Measurements from ENCODE around the gene BOD1.
"Not testable (repeated sequence)": the region's sequence is repeated elsewhere in the genome, so short reads cannot be mapped to it uniquely, and the experiment has no call there.

Gene BOD1

DNA sequence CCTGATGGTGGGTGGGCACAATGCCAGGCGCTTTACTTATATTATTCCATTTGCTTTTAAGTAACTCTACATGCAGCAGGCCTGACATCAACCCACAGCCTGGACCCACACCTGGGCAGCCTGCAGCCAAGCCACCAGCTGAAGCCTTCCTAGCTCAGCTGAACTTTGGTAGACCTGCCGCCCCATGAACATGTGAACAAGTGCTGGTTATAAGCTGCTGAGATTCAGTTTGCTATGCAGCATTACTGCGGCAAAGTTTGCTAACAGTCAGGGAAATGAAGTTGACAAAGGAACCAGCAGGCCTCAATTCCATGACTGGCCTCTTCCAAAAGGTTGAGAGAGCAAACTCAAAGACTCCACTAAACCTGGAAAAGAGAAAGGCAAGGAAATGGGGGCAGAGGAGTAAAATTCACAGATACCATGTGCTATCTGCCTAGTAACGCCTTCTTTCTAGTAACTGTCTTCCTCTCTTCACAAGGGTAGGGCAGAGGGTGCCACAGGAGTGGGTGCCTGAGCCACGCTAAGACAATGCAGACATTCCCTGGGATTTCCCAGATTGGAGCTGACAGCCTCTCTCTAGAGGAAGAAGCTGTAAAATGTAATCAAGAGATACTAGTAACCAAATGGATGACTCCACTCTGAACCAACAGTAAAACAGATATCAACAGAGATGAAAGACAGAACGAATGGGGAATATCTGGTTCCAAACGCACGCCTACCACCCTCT, 2.9 kb downstream of the BOD1 start:
- no peak for DNase-seq

DNA sequence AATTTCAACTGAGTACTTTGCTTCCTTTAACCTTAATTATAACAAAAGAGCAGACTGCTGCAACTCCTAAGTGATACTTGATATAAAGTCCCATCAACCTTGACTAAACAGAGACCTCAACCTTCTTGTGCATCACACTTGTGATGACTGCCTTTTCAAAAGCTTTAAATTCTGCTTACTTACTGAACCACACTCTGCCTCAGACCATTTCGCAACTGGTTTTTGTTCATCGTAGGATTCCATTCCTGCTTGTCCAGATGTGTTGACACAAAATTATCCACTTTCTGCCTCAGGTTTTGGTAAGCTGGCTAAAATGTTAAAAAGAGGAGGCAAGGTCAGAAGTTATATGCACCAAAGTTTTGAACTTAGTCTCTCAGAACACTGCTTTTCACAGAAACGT, 3.5 kb downstream of the BOD1 start:
- DNase-seq = no peak

DNA sequence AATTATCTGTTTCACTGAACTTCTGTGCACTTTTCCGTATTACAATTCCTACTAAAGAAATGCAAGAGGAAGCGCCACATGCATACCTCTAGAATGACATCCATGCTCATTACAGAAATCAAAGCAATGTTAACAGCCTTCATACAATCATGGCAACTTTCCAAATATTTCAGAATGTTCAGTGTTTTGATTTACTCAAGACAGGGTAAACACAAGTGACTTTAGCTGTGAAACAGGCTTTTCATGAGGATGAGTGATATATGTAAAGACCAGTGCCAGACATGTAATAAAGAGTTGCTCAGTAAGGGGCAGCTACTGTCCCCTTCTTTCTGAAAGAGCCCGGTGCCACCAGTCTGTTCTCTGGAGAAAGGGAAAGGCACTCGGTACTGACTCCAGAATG, 4.7 kb downstream of the BOD1 start:
- no peak for DNase-seq

DNA sequence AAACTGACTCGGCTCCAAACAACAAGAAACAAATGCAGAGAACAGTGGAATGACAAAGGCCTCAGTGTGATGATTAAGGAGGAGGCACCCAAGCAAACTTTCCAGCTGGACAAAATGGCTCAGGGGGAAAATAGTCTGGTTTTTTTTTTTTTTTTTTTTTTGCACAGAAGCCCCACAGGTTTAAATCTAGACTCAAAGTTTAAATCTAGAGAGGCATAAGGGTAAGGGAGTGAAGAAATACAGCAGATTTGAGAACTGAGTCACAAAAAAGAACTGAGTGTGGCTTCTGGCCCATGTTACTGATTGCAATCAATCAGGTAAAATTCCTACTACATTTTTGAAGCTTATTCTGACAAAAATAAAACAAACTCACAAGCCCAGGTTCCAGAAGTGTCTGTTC, 12.3 kb downstream of the BOD1 start:
- DNase-seq = no peak

DNA sequence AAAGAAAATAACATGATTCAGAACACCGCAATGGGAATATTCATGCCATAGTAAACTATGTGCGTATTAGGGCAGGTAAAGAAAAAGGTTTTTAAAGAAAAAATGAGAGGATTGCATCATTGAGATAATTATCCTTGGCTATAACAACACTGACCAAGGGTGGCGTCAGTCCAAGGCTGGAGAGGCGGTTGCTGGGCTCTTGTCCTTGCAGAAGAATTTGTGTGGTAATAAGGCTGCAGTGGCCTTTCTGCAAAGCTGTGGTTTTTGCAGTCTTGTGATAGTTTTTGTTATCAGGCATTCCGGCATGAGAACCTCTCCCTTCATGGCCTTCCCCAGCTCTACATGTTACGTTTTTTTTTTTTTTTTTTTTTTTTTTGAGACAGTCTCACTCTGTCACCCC, 14.0 kb downstream of the BOD1 start:
- DNase-seq = peak; percentile 9

DNA sequence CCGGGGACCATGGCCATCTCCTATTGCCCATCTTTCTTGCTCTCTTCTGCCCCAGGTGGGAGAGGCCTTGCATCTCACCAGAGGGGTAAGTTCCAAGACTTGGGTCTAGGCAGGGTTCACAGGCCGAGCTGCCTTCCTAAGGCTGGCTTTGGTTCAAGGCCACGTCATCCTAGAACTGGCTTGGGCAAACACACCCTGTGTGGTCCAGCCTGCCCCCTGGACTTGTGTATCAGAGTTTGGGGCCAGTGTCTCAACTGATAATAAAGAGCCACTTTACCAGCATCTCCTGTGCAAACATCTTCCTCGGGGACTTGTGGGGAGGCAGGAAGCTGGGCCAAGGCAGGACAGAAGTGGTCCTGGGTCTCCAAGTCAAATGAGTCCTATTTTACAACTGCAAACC, 17.8 kb downstream of the BOD1 start:
- DNase-seq = no peak

DNA sequence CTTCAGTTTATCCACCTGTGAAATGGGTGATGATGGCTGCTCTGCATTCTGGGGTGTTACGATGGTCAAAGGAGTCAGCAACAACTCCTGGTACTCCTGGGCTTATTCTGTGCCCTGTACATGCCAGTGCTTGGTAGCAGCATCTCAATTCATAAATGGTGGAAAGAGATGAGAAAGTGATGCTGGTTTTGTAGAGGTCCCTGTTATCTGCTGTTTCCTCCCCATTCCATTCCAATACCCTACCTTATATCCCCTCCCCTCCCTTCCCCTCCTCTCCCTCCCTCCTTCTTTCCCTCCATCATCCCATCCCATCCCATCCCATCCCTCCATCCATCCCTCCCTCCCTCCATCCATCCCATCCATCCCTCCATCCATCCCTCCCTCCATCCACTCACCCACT, 19.1 kb downstream of the BOD1 start:
- no peak for DNase-seq

DNA sequence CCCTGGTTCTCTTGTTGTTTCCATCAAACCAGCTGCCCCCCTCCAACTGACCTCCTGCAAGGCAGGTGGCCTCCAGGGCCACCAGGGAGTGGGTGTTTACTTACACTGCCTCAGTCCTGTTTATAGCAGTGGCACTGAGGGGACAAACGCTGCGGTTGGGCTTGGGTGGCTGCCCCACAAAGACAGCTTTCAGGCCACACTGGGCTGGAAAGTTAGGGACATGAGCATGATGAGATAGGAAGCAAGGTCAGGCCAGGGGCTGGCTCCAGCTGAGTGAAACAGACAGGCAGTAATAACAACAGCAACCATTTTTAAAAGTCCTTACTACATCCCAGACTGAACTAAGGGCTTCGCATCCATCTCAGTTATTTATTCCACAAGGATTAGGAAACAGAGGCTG, 20.6 kb downstream of the BOD1 start:
- DNase-seq = no peak

DNA sequence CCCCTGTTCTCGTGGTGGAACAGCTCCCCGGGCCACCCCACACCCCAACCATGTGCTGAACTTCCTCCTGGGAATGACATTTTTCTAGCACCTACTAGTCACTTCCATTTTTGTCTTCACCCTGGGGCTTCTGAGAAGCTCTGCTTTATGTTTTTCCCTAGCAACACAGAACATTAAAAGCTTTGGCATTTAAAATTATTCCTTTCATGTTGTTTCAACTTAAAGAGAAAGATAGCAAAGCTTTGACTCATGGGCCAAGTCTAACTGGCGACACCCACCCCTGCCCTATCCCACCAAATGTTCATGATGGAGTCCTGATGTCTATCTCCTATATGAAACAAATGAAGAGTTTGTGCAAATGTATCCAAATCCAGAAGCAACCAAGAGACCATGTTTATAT, 22.4 kb downstream of the BOD1 start:
- no peak for DNase-seq

DNA sequence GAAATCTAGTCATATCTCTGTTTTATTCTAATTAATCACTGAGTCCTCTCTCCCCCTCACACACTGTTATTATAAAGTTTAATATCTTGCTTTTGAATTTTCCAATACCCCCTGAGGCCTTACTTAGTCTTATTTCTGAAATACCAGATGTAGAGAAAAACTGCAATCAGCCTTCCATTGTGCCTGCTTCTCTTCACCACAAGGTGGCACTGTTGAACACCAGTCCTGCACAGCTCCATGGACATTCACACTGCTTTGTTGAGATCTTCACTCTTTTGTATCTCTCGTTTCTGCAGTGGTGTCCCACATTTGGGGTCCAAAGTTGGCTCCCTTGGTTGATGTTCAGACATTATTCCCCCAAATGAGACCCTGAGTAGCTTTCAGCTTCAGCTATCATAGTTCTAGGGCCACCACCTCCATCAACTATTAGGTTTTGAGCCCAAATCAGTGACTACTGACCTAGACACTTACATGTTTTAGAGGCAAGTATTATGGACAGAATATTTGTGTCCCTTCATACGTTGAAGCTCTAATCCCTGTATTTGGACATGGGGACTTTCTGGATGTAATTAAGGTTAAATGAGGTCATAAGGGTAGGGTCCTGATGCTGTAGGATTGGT, 24.3 kb downstream of the BOD1 start:
- no peak for DNase-seq

DNA sequence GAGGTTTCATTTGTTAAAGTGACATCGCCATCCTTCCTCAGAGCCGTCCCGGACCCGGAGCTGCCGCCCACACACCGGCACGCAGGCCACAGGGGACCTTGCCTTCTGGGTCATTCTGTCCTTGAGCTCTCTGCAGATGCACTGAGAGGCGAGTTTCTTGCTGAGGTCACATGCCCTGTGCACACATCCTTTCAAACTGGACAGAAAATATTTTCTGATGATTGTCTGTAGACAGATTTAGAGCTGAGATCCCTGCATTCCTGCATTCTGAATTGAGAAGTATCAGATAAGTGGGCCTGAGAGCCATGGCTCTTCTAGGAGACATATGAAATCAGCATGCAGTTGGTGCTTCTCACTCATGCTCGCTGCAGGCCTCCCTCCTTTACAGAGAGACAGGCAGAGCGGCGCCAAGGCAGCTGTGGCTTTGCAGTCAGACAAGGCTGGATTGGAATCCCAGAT, 25.4 kb downstream of the BOD1 start:
- DNase-seq = no peak

DNA sequence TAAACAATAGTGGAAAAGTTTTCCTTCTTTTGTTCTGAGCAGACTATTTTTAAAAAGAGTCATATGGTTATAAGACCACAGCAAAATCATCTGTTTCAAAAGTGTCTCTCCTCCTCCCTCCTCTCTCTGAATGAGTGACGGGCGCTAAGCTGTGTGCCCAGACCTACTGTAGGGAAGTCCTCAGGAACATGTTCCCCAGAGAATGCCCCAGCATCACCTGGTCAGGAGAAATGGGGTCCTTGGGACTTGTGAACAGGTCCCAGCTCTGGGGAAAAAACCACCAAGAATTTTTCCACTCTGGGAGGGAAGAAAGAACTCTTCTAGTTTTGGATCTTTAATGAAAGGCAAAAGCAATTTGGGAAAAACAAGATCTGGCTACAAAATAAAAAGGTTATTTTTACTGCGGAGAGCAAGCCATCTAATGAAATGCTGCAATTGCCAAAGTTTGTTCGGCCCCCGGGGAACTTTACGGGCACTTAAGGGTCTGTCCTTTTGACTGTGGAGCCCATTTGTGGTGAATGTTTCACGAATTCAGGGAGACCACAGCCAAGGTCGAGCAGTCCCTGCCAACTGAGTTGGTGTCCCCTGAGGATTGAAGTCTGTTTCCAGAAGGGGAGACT, 25.9 kb downstream of the BOD1 start:
- DNase-seq = no peak

DNA sequence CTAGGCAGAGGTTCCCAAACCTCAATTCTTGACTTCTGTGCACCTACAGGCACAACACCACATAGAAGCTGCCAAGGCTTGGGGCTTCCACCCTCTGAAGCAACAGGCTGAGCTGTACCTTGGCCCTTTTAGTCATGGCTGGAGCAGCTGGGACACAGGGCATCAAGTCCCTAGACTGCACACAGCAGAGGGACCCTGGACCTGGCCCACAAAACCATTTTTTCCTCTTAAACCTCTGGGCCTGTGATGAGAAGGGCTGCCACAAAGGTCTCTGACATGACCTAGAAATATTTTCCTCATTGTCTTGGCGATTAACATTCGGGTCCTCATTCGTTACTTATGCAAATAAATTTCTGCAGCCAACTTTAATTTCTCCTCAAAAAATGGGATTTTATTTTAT, 30.3 kb downstream of the BOD1 start:
- not testable (repeated sequence) for DNase-seq

DNA sequence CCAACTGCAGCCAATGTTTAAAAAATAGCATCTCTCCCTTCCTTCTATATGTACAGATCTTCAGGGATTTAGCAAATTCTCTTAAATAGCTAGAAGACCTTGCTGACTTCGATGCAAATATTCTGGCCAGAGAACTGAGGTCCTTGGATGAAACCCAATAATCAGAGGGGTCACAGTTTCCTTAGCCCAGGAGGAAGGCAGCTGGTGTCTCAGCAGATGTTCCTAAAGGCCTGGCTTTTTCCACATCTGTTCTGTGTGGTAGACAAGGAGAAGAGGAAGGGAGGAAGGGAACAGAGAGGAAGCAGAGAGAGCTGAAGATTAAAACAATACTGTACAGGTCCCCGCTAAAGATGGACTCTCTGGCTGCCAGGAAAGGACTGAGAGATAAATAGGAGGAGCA, 33.1 kb downstream of the BOD1 start:
- no peak for DNase-seq

DNA sequence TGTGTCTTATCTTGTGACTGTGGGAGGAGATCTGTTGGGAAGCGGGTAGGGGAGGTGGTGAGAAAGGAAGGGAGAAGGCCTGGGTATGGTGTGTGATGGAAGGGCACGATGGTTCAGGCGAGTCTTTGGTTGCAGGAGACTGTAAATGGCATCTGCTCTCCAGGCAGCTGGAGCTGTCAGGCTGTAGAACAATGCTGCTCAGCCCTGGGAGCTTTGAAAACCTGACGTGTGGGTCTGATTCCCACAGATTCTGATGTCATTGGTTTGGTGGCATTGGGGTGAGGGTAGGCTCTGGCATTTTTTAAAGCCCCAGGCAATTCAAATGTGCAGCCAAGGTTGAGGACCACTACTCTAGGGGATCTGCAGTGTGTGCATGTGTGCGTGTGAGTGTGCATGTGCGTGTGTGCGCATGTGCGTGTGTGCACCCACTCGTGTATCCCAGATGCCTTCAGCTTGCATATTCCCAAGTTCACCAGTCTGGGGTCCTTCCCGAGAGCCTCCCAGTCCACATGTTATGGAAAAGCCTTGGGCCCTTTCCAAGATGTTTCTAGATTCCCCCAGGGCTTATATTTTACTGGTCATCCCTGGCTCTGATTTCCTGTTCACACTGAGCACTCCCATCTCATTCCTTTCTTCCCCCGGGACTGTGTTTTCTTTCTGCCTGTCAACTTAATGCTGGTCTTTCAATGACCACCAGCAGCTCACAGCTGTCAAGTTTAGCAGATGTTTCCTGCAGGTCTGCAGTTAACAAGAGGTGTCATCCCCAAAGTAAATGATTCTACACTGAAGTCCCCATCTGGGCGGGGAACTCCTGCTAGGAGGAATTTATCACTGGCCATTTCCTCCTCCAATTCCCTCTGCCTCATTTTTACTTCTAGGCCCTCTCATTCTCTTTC, 34.0 kb downstream of the BOD1 start:
- no peak for DNase-seq

DNA sequence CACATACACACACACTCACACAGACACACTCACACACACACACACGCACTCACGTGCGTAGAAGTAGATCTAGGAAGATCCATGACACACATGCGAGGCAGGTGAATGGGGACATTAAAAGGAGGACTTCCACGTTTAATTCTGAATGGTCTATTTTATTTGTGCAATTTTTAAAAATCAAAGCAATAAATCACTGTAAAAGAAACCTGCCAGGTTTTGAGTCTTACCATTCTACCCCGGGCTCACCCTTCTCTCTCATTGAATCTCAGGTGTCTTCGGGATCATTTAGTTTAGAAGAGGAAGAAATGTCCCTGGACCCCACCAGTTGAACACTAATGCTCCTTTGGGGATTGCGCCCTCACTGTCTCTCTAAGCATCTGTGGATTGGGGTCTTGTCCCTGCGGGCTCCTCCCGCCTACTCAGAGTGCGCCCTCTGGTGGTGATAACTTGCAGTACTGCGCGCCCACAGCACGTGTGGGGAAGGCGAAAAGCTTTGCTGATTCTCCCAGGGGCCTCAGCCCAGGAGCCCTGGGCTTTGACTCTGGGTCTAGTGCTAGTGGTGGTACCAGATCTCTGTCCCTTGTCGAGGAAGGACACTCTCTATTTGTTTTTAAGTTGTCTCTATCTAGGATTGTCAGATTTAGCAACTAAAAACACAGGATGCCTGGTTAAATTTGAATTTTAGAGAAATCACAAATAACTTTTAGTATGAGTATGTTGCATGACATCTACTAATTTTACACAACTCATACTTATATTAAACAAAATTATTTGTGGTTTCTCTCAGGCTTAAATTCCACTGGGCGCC, 34.8 kb downstream of the BOD1 start:
- DNase-seq = no peak

DNA sequence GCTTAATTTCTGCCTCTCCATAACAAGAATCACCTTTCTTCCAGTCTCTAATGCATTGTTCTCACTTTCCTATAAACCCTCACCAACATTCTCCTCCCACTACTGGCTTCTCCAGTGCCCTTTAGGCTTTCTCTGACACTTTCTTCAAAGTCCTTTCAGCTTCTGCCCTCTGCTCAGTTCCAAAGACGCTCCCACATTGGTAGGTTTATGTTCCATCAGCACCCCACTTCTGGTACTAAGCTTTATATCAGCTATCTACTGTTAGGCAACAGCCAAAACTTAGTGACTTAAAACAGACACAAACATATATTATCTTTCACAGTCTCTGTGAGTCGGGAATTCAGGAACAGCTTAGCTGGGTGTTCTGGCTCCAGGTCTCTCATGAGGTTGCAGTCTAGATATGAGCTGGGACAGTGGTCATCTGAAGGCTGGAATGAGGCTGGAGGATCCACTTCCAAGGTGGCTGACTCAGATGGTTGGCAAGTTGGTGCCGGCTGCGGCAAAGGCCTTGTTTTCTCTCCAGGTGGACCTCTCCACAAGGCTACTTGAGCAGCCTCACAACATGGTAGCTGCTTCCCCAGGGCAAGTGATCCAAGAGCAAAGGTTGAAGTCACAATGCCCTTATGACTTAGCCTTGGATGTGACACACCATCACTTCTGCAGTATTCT, 37.4 kb downstream of the BOD1 start:
- DNase-seq = no peak

DNA sequence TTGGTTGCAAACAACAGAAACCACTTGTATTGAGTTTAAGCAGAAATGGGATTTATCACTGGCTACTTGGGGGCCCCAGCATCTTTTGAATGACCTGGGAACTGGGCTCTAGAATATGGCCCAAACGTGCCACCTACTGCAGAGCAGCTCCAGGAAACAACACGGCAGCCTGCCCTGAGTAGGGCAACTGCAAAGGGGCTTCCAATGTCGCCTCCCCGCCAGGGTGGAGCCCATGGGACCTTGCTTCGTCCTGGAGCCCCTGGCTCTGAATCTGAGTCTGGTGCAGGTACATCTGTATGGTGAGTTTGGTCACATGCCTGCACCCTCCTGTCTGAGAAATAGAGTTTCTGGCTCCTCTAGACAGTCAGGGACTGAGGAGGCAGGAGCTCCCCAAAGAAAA, 38.6 kb downstream of the BOD1 start:
- DNase-seq = no peak

DNA sequence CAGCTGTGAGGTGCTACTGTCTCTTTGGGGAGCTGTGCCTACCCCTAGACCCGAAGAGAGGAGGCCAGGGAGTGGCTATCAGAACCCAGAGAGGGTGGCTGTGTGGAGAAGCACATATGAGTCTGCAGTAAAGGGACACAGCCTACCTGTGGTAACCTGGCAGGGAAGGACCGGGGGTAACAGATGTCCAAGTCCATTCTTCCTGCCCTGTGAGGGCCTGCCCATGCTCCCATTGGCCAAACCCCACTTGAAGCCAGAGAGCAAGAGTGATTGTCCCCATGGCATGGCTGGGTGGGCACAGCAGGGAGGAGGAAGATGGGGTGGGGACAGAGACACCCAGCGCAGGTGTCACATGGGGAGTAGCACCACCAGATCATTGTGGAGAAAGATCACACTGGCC, 39.3 kb downstream of the BOD1 start:
- no peak for DNase-seq

DNA sequence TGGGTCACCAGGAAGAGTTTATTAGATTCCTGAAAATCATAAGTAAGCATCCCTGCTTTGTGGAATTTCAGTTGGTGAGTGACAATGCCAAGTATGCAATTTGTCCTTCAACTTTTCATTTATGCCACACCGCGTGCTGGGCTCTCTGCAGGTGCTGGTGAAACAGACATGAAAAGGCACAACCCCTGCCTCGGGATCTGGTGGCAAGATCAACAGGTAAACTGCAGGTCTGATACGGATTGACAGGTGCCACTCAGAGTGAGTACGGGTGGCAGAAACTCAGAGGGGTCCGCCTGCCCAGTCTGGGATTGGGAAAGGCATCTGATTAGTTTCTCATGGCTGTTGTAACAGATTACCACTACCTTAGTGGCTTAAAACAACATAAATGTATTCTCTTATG, 40.5 kb downstream of the BOD1 start:
- no peak for DNase-seq

DNA sequence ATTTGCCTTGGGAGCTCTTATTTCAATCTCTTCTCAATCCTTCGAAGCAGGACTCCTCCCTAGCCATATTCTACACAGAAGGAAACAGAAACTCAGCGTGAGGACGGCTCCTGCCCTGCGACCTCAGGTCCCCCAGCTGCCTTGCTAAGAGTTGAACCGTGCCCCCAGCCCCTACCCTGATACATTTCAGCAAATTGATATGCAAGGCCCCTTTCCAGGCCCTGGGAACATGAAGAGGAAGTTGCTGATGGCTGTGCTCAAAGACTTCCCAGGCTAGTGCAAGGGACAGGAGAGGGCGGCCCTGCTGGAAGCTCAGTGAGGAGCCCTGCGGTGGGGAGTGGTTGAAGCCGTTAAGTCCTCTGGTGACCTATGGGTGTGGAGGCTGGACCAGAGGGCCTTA, 41.5 kb downstream of the BOD1 start:
- no peak for DNase-seq
